ENCODE data around the gene PFKFB3. TPM values are rescaled to one million over a fixed set of nuclear protein-coding genes. Genes with fewer than 3 reads are reported as not detected.
"Not testable (repeated sequence)": the region's sequence is repeated elsewhere in the genome, so short reads cannot be mapped to it uniquely, and the experiment has no call there.

The PFKFB3 gene
- total and polyA plus RNA-seq, 12 donors: 8.4 to 72.4 (median 29.5) TPM

DNA sequence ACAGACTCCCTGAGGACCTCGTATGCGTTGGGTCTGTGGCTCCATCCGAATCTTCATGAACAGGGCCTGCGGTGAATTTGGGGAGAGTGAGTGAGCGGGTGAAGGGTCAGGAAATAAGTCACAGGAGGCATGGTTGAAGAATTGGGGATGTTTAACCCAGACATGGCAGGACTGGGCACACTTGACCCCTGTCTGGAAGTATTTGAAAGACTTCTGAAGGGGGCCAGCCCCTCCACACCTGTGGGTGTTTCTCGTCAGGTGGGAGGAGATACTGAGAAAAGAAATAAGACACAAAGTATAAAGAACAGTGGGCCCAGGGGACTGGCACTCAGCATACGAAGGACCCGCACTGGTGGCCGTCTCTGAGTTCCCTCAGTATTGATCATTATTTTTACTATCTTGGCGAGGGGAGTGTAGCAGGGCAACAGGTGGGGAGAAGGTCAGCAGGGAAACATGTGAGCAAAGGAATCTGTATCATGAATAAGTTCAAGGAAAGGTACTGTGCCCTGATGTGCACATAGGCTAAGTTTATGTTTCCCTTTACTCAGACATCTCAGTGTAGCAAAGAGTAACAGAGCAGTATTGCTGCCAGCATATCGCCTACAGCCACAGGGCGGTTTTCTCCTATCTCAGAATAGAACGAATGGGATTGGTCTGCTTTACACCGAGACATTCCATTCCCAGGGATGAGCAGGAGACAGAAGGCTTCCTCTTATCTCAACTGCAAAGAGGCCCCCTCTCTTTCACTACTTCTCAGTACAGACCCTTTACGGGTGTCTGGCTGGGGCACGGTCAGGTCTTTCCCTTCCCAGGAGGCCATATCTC lies 38.2 kb upstream of the PFKFB3 start:
- TF ChIP-seq, protein P1, sequence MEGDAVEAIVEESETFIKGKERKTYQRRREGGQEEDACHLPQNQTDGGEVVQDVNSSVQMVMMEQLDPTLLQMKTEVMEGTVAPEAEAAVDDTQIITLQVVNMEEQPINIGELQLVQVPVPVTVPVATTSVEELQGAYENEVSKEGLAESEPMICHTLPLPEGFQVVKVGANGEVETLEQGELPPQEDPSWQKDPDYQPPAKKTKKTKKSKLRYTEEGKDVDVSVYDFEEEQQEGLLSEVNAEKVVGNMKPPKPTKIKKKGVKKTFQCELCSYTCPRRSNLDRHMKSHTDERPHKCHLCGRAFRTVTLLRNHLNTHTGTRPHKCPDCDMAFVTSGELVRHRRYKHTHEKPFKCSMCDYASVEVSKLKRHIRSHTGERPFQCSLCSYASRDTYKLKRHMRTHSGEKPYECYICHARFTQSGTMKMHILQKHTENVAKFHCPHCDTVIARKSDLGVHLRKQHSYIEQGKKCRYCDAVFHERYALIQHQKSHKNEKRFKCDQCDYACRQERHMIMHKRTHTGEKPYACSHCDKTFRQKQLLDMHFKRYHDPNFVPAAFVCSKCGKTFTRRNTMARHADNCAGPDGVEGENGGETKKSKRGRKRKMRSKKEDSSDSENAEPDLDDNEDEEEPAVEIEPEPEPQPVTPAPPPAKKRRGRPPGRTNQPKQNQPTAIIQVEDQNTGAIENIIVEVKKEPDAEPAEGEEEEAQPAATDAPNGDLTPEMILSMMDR (IDR thresholded peaks at IDR 0.05): no peak
- TF ChIP-seq POLR2A (IDR thresholded peaks at IDR 0.05): no peak
- 14 to 23% (median 17%) methylated on average over 13 to 16 of the region's 16 CpGs for WGBS, 4 donors
- Histone ChIP-seq H3K4me1 (replicated peaks in 1 of 2) (peaks cover 17 to 41% of the 10 kb centered on the region in 2 donors), H3K4me3 (peak overlapping the region; percentile 36 to 97 (median 74)), H3K27me3 (no peaks in the 10 kb centered on the region), H3K9me3 (replicated peaks in 1 of 3) (no peaks in the 10 kb centered on the region), H3K36me3 (replicated peaks in 1 of 2) (peaks cover 0 to 5% of the 10 kb centered on the region in 2 donors), H3K27ac (peak overlapping the region; percentile 78 to 100 (median 94))
- peak in 1 of 7 donors; percentile 50 for DNase-seq
- intact Hi-C loops (cut with DNase I): no loop called here

DNA sequence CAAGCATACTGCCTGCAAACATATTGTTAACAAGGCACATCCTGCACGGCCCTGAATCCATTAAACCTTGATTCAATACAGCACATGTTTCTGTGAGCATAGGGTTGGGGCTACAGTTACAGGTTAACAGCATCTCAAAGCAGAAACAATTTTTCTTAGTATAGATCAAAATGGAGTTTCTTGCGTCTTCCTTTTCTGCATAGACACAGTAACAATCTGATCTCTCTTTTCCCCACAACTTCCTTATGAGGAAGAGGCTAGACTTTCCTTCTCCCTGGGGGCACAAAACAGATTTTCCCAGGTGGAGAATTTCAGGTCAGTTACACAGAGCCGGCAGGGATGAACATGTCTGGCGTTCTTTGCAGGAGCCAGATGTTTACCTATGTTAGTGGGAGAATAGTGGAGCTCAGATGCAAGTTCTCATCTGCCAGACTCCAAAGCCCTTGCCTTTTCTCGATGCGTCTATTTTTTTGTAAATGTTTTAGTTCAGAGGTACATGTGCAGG lies 37.5 kb upstream of the PFKFB3 start:
- Histone ChIP-seq H3K27me3 (no peaks in the 10 kb centered on the region), H3K4me1 (replicated peaks in 1 of 2) (peaks cover 17 to 46% of the 10 kb centered on the region in 2 donors), H3K4me3 (no peak overlapping the region), H3K27ac (peak overlapping the region in 2 of 5 donors; percentile 94 to 100), H3K36me3 (replicated peaks in 1 of 2) (peaks cover 0 to 5% of the 10 kb centered on the region in 2 donors), H3K9me3 (replicated peaks in 1 of 3) (no peaks in the 10 kb centered on the region)
- 49 to 58% (median 53%) methylated on average over 6 of the region's 6 CpGs for WGBS, 4 donors
- DNase-seq: no peak
- intact Hi-C loops (cut with DNase I): no loop called here
- TF ChIP-seq POLR2A (IDR thresholded peaks at IDR 0.05): no peak
- TF ChIP-seq, protein P1 (IDR thresholded peaks at IDR 0.05): no peak

DNA sequence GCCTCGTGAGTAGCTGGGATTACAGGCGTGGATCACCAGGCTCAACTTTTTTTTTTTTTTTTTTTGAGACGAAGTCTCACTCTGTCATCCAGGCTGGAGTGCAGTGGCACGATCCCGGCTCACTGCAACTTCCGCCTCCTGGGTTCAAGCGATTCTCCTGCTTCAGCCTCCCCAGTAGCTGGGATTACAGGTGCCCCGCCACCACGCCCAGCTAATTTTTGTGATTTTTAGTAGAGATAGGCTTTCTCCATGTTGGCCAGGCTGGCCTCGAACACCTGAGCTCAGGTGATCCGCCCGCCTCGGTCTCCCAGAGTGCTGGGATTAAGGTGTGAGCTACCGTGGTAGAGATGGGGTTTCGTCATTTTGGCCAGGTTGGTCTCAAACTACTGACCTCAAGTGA lies 36.8 kb upstream of the PFKFB3 start:
- 88 to 98% (median 94%) methylated on average over 14 to 15 of the region's 15 CpGs for WGBS, 4 donors
- DNase-seq; H3K36me3 ChIP-seq (replicated peaks in 1 of 2); H3K27ac ChIP-seq; H3K9me3 ChIP-seq (replicated peaks in 1 of 3); H3K27me3 ChIP-seq; H3K4me3 ChIP-seq; intact Hi-C loops (cut with DNase I): not testable (repeated sequence)
- peaks cover 17 to 53% of the 10 kb centered on the region in 2 donors for H3K4me1 ChIP-seq (replicated peaks in 1 of 2)

DNA sequence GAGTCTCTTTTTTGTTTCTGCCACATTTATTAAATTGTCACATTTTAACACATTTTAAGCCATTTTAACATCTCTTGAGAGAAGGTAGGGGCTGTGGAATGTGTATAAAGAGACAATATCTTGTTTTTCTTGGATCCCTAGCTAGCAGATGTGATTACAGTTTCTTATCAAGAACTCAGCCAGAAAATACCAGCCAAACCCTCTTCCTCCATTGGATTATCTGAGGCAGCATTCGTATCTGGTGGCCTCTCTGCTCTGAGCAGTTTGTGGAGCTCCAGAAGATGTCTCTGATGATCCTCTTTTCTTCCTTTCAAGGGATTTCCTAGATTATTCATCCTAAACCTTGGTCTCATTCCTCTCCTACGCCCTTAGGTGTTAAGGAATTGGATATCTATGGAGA lies 35.3 kb upstream of the PFKFB3 start:
- no peak for TF ChIP-seq POLR2A (IDR thresholded peaks at IDR 0.05)
- TF ChIP-seq, protein P1 (IDR thresholded peaks at IDR 0.05): no peak
- DNase-seq: no peak
- intact Hi-C loops (cut with DNase I): no loop called here
- peaks cover 17 to 54% of the 10 kb centered on the region in 2 donors for H3K4me1 ChIP-seq (replicated peaks in 1 of 2)
- H3K36me3 ChIP-seq (replicated peaks in 1 of 2): peaks cover 0 to 5% of the 10 kb centered on the region in 2 donors
- no peaks in the 10 kb centered on the region for H3K27me3 ChIP-seq
- no peak overlapping the region for H3K4me3 ChIP-seq
- no peaks in the 10 kb centered on the region for H3K9me3 ChIP-seq (replicated peaks in 1 of 3)
- WGBS, 4 donors: 44 to 64% (median 47%) methylated on average over 2 of the region's 2 CpGs
- H3K27ac ChIP-seq: peak overlapping the region in 4 of 5 donors; percentile 15 to 77 (median 37)

Data from adrenal gland (tissue), 12 donors.